C4-2B (cell line): Measurements from ENCODE around the gene STPG3.
"Not testable (repeated sequence)": the region's sequence is repeated elsewhere in the genome, so short reads cannot be mapped to it uniquely, and the experiment has no call there.

Experiments
- H3K27ac ChIP-seq: fragments of 450-650 bp; 2 replicates; pipeline ENCODE4 v1.5.1; 2017
- ZFX ChIP-seq: fragments of 450-650 bp; IDR thresholded peaks from 2 replicates; pipeline ENCODE4 v1.6.1; 2017
- TF ChIP-seq, protein P1 (sequence below): fragments of 450-650 bp; conservative IDR thresholded peaks from 2 replicates; pipeline ENCODE4 v1.5.1; 2017; ENCODE audit warnings: mild to moderate bottlenecking

Gene STPG3

DNA sequence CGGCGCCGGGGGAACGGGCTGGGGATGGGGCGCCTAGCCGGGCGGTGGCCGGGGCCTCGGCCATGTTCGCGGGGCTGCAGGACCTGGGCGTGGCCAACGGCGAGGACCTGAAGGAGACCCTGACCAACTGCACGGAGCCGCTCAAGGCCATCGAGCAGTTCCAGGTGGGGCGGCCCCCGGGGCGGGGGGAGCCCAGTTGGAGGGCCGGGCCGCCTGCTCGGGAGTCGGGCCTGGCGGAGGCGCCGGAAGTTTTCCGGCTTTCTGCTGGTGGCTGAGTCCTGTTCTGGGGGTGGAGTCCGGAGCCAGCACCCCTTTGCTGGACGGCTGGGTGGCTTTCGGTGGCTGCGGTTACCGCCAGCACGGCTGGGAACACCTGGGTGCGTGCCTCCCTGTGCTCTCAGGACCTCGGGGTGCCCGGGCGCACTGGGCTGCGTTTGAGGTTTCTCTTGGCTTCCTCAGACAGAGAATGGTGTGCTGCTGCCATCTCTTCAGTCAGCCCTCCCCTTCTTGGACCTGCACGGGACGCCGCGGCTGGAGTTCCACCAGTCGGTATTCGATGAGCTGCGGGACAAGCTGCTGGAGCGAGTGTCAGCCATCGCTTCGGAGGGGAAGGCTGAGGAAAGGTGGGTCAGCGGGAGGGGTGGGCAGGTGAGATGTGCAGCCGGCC, 4.5 kb downstream of the STPG3 start:
- TF ChIP-seq, protein P1, sequence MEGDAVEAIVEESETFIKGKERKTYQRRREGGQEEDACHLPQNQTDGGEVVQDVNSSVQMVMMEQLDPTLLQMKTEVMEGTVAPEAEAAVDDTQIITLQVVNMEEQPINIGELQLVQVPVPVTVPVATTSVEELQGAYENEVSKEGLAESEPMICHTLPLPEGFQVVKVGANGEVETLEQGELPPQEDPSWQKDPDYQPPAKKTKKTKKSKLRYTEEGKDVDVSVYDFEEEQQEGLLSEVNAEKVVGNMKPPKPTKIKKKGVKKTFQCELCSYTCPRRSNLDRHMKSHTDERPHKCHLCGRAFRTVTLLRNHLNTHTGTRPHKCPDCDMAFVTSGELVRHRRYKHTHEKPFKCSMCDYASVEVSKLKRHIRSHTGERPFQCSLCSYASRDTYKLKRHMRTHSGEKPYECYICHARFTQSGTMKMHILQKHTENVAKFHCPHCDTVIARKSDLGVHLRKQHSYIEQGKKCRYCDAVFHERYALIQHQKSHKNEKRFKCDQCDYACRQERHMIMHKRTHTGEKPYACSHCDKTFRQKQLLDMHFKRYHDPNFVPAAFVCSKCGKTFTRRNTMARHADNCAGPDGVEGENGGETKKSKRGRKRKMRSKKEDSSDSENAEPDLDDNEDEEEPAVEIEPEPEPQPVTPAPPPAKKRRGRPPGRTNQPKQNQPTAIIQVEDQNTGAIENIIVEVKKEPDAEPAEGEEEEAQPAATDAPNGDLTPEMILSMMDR, result no peak
- peak; percentile 82; the same call in 1 of the 2 replicates for TF ChIP-seq ZFX
- peak overlapping the region; percentile 90 for H3K27ac ChIP-seq

DNA sequence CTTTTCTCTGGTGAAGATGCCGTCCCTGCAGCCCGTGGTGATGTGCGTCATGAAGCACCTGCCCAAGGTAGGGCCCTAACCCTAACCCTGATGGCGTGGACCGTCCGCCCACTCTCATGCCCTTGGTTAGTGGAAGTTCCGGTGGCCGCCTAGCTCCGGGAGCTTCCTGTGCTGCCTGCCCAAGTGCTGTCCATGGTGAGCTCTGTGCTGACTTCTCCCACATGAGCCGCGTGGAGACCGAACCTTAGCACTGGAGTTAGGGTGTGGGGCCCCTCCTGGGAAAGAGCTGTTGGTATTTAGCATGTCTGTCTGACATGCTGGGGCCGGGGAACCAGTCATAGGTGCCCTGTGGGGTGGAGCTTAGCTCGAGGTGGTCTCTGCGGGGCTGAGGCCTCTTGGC, 5.3 kb downstream of the STPG3 start:
- H3K27ac ChIP-seq, result peak overlapping the region; percentile 90
- no peak for TF ChIP-seq ZFX

GRCh38 chr9:137256856-137257255, 5.8 kb downstream of the STPG3 start:
- no peak overlapping the region; the same call in 1 of the 2 replicates for H3K27ac ChIP-seq
- TF ChIP-seq ZFX, result no peak
- TF ChIP-seq, protein P1, result no peak

GRCh38 chr9:137262173-137262908, 11.3 kb downstream of the STPG3 start:
- TF ChIP-seq, protein P1, result peak; percentile 83
- H3K27ac ChIP-seq, result not testable (repeated sequence)

- TF ChIP-seq, protein P1, result no peak
- no peak for TF ChIP-seq ZFX
- no peak overlapping the region; the same call in 1 of the 2 replicates for H3K27ac ChIP-seq
These were observed 11.8 kb downstream of the STPG3 start for GRCh38 chr9:137262909-137263285.

DNA sequence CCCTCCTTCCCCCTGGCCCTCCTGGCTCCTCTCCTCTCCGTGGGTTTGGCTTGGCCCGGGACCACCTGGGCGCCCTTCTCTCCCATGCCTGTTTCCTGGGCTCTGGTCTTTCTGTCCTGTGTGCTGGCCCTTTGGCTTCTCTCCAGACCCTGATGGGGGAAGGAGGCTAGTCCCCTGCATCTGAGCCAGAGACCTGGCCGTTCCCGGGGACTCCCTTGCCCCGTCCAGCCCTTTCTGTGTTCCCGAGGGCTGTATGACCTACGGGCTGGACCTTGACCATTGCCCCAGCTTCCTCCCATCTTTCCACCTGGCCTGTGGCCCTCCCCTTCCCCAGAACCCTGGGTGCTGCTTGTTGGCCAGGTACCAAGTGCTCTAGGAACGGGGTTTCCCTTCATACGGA, 12.4 kb downstream of the STPG3 start:
- TF ChIP-seq ZFX, result no peak
- TF ChIP-seq, protein P1, result no peak

GRCh38 chr9:137264067-137264466, 13.0 kb downstream of the STPG3 start:
- H3K27ac ChIP-seq, result no peak overlapping the region
- TF ChIP-seq ZFX, result no peak
- TF ChIP-seq, protein P1, result no peak

More for the DNA sequence above, 12.4 kb downstream of the STPG3 start:
- no peak overlapping the region; the same call in 1 of the 2 replicates for H3K27ac ChIP-seq
